HG03565 (cell line): ENCODE measurements around the gene SHISA6.

Experiments
- ATAC-seq: cut with Tn5 transposase; IDR thresholded peaks from one replicate; pipeline ENCODE4 v1.9.1; 2021; ENCODE audit warnings: mild to moderate bottlenecking, moderate library complexity; ENCODE audit not compliant: unreplicated experiment

Gene SHISA6

DNA sequence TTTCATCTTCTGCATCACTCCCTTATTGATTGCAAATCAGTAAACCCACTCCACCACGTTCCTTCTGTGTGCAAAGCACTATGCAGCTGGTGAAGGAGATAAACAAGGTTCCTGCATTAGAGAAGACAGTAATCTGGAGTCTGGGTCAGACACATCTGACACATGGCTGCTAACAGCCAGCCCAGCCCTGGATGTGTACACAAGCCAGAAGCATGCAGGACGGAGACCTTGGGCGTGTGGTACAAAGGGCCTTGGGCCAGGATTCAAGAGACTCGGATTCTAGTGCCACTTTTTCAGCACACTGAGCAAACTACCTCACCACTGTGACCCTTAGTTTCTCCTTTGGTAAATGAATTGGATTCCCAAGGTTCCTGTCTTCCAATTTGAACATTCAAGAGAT is 270.7 kb downstream of the SHISA6 start:
- ATAC-seq: no peak

DNA sequence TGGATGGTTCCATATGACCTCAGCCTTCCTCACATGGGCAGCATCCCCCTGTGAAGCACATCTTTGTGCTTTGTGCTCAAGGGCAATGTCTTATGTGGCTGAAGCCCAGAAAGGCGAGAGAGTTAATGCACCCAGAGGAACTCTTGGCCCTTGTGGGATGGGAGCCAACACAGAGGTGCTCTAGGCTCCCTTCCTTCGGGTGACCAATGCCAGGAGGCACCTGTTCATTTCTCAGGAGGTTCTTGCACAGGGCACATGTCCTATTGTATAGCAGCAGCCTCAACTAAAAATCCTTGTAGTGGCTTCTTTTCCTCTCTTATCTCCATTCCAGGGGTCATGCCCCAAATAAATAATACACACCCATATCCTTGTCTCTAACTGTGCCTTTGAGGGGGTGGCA is 273.6 kb downstream of the SHISA6 start:
- ATAC-seq: no peak

GRCh38 chr17:11514981-11515680 is 274.1 kb downstream of the SHISA6 start:
- ATAC-seq: no peak

DNA sequence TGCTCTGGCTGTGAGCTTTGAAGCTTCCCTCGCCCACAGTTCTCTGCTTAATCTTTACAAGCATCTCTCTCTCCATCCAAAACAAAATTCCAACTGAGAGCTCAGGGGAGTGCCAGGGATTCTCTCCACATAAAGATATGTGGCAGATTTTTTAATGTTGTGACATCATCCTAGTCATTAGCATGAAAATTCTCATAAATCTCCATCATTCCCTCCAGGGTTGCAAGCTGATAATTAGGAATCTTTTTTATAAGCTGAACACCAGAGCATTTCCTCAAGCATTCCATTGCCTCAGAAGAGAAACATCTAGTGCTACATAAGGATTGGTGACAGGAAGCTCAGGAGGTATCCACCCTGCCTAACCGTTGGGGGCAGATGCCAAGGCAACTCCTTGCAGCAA is 274.9 kb downstream of the SHISA6 start:
- no peak for ATAC-seq

GRCh38 chr17:11535231-11535630 is 294.2 kb downstream of the SHISA6 start:
- no peak for ATAC-seq

DNA sequence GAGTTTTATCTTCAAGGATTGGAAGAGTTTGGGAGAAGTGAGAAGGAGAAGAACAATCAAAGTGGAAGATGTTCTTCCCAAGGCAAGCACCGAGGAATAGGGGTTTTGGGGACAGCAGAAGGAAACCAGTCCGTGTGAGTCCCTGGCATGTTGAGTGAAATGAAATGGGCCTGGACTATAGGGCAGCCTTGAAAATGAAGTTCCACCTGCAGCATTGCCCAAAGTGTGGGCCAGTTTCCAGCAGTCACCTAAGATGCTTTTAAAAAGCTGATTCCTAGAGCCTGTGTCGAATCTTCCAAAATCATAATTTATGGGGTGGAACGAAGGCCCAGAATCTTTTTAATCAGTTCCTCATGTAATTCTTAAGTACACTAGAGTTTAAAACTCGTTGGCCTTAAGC is 297.4 kb downstream of the SHISA6 start:
- ATAC-seq: no peak

GRCh38 chr17:11539637-11540036 is 298.6 kb downstream of the SHISA6 start:
- no peak for ATAC-seq

GRCh38 chr17:11545002-11545401 is 304.0 kb downstream of the SHISA6 start:
- ATAC-seq: no peak

GRCh38 chr17:11545696-11546095 is 304.7 kb downstream of the SHISA6 start:
- ATAC-seq: no peak

- ATAC-seq: no peak
Measured at GRCh38 chr17:11547853-11548252, 306.8 kb downstream of the SHISA6 start.

- no peak for ATAC-seq
Measured at GRCh38 chr17:11548398-11548797, 307.4 kb downstream of the SHISA6 start.

GRCh38 chr17:11550431-11550830 is 309.4 kb downstream of the SHISA6 start:
- ATAC-seq: no peak

DNA sequence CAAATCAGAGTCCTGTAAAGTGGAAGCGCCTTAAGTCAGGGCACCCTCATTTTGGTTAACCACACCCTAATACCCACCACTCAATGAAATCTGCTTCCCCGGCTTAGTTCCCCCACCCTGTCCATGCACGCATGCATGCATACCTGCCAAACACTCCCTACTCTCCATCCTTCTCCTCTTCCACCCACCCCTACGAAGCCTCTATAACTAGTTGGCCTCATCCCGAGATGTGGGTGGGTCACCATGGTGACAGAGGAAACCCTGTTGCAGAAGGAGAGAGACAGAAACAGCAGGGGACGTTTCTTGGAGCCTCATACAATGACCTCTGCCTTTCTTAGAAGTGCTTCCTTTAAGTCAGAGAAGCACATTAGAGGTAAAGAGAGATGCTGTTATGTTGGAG is 310.4 kb downstream of the SHISA6 start:
- ATAC-seq: no peak

- no peak for ATAC-seq
Measured at GRCh38 chr17:11553135-11553534, 312.1 kb downstream of the SHISA6 start.

DNA sequence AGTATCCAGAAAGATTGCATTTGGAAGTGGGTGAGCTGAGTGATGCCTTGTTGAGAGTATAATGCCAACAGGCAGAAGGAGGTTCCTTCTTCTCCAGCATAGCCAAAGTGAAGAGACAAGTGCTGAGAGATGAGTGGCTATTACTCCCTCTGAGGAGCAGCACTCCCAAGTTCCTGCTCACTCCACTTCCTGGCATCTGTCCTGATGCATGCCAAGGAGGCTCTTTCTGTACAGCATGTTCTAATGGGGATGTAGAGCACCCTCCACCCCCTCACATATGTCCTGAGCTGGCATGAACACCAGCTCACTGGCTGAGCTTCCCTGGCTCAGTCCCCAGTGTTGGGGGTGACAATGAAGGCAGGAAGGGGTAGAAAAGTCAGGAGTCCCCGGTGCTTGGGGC is 313.0 kb downstream of the SHISA6 start:
- no peak for ATAC-seq

- ATAC-seq: no peak
Measured at GRCh38 chr17:11554542-11554941, 313.5 kb downstream of the SHISA6 start.

DNA sequence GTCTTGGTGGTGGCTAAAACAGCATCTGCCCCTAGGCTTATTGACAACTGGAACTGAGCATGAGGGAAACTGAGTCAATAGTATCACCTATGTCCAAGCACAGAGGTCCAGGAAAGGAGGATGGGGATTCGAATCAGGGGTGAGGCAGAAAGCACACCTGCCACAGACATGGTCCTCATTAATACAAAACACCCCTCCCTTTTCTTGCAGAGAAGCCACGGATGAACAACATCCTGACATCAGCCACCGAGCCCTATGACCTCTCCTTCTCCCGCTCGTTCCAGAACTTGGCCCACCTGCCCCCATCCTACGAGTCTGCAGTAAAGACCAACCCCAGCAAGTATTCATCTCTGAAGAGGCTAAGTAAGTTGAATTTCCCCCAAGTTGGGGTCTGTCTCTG is 314.5 kb downstream of the SHISA6 start:
- no peak for ATAC-seq

GRCh38 chr17:11557727-11558452 is 316.9 kb downstream of the SHISA6 start:
- ATAC-seq: no peak

DNA sequence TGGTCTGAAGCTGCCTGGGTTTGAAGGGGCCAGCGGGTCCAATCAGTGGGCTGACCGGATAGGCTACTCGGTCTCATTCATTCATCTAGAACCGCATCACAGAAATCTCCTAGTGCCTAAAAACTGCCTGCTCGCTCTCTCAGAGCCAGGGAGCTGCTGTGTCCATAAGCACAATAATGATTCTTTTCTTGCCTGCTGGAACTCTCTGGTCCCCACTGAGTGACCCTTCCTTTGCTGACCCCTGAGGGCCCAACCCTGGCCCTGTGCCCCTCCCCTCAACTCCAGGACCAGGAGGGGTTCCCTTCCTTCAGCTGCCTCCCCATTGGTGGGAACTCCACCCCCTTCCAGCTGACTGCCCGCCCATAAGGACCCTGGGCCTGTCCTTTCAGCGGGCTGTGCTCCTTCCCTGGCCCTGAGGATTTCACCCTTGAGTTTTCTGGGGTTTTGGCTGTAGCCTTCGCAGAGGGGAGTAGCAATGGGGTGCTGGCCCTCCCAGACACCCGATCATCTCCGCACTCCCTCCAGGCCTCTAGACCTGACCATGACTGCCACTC is 317.7 kb downstream of the SHISA6 start:
- ATAC-seq: no peak

GRCh38 chr17:11559601-11560000 is 318.6 kb downstream of the SHISA6 start:
- ATAC-seq: no peak

- no peak for ATAC-seq
Measured at GRCh38 chr17:11561281-11561680, 320.3 kb downstream of the SHISA6 start.

DNA sequence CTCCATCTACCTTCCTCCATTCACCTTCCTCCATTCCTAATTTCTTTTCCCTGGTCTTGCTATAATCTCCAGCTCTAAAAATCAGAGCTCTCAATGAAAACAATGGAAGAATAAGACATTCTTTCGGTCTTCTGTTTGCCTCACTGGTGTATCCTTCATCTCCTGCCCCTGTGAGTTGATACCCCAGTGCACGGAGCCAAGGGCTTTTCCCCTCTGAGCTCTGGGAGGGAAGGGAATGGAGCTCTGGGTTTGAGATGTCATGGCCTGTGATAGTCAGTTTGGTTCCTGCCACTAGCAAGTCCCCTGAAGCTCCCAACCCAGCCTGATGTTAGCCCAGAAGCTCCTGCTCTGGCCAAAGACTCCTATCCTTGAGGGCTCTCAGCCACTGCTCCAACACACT is 320.7 kb downstream of the SHISA6 start:
- no peak for ATAC-seq
